Progenitor cell of endocrine pancreas (in vitro differentiated cells): ENCODE measurements around the gene PRDM16. TPM values are rescaled to one million over a fixed set of nuclear protein-coding genes. Genes with fewer than 3 reads are reported as not detected.

ENCODE experiments used
- DNase-seq: peaks from one replicate; pipeline ENCODE4 v3.0.0; 2021; ENCODE audit warnings: low spot score; ENCODE audit not compliant: unreplicated experiment
- H3K27ac Mint-ChIP-seq: 2 replicates; pipeline ENCODE4 v1.8.0; 2021; ENCODE audit warnings: mild to moderate bottlenecking, moderate library complexity, mixed read lengths
- H3K27me3 Mint-ChIP-seq: 2 replicates; pipeline ENCODE4 v1.8.0; 2021; ENCODE audit warnings: mixed read lengths
- H3K36me3 Mint-ChIP-seq: 2 replicates; pipeline ENCODE4 v1.8.0; 2022; ENCODE audit warnings: mixed read lengths; ENCODE audit not compliant: insufficient read depth
- H3K4me1 Mint-ChIP-seq: 2 replicates; pipeline ENCODE4 v1.8.0; 2021; ENCODE audit warnings: low read depth, mixed read lengths
- H3K4me3 Mint-ChIP-seq: 2 replicates; pipeline ENCODE4 v1.8.0; 2021; ENCODE audit warnings: low read depth, mild to moderate bottlenecking, moderate library complexity, mixed read lengths
- H3K9me3 Mint-ChIP-seq: 2 replicates; pipeline ENCODE4 v1.8.0; 2021; ENCODE audit warnings: low read depth, mixed read lengths
- total RNA-seq: library from RNA; stranded (reverse); gene quantifications from 2 replicates; pipeline ENCODE4 v1.2.1, GENCODE V29; 2021
- TF ChIP-seq, protein P1 (sequence below): fragments of 200-600 bp; sonication (generic); IDR thresholded peaks from one replicate; pipeline ENCODE4 v1.5.0; 2021; ENCODE audit warnings: antibody characterized with exemption, mild to moderate bottlenecking; ENCODE audit not compliant: unreplicated experiment

PRDM16 gene
- total RNA-seq, 1 donor from 2014 or later, result 69.1 TPM

DNA sequence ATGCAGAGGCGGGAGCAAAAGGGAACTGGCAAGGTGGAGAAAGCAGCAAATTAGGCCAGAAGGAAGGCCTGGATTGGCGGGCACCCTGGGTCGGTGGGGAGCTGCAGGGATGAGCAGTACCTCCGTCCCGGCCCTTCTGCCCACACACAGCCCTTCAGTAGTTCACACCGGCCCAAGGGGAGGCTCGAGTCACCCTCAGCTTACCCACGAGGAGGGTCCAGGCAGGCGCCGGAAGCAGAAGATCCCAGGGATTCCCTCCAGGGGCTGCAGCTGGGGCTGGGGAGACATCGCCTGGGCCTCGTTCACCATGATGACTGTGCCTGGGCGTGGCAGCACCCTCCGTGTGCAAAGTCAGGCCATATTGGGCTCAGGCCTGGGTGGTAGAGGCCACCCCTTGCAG, 190.0 kb downstream of the PRDM16 start:
- no peak for DNase-seq
- Mint-ChIP-seq H3K4me1 (peaks cover 16% of the 10 kb centered on the region), H3K4me3 (no peak overlapping the region), H3K27ac (no peak overlapping the region), H3K27me3 (no peaks in the 10 kb centered on the region), H3K9me3 (peaks cover 4% of the 10 kb centered on the region), H3K36me3 (peaks cover 9% of the 10 kb centered on the region)
- TF ChIP-seq, protein P1, sequence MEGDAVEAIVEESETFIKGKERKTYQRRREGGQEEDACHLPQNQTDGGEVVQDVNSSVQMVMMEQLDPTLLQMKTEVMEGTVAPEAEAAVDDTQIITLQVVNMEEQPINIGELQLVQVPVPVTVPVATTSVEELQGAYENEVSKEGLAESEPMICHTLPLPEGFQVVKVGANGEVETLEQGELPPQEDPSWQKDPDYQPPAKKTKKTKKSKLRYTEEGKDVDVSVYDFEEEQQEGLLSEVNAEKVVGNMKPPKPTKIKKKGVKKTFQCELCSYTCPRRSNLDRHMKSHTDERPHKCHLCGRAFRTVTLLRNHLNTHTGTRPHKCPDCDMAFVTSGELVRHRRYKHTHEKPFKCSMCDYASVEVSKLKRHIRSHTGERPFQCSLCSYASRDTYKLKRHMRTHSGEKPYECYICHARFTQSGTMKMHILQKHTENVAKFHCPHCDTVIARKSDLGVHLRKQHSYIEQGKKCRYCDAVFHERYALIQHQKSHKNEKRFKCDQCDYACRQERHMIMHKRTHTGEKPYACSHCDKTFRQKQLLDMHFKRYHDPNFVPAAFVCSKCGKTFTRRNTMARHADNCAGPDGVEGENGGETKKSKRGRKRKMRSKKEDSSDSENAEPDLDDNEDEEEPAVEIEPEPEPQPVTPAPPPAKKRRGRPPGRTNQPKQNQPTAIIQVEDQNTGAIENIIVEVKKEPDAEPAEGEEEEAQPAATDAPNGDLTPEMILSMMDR, result no peak

DNA sequence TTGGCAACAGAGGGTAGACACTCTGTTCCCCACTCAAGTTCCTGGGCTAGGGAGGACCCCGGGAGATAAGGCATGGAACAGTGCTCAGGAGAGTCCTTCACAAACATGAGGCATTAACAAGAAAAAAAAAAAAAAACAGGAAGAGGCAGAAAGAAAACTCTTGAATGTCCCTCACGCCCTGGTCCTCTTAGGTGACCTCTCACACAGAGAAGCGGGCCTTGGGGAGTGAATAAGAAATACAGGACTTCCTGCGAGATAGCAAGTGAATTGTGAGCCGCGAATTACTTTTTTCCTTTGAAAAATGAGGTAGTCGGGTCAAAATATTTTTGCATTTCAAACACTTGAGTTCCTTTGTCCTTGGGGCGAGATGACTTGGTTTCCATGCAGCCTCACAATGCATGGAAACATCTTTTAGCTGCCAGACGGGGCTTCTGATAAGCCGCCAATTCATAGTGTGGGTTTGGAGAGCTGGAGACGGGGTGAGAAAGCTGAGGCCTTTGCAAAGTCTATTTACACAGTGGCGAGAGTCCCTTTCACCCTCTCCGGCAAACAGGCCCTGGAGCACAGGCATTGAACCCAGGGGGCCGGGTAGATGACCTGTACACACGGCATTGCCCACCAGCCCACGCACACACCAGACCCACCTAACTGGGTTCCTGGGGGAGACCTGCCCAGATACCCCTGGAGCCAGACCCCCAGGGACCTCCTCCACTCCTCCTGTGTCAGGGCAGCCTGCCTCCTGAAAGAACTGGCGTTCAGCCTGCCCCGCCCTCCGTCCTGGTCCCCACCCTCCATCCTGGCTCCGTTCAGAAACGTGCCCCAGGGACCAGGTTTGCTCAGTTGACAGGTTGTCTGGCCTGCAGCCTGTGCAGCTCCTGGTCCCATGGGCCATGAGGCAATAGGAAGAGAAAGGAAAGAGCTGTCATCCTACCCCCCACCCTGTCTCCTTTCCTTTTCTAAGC, 192.3 kb downstream of the PRDM16 start:
- TF ChIP-seq, protein P1, result no peak
- Mint-ChIP-seq H3K36me3 (peaks cover 6% of the 10 kb centered on the region), H3K4me3 (no peak overlapping the region), H3K27me3 (no peaks in the 10 kb centered on the region), H3K4me1 (peaks cover 26% of the 10 kb centered on the region), H3K27ac (peak overlapping the region; percentile 71), H3K9me3 (peaks cover 4% of the 10 kb centered on the region)
- no peak for DNase-seq

GRCh38 chr1:3261969-3262579, 193.1 kb downstream of the PRDM16 start:
- H3K4me1 Mint-ChIP-seq, result peaks cover 26% of the 10 kb centered on the region
- peaks cover 4% of the 10 kb centered on the region for H3K9me3 Mint-ChIP-seq
- H3K27ac Mint-ChIP-seq, result peak overlapping the region; percentile 18
- TF ChIP-seq, protein P1, result no peak
- peaks cover 6% of the 10 kb centered on the region for H3K36me3 Mint-ChIP-seq
- H3K4me3 Mint-ChIP-seq, result no peak overlapping the region
- no peaks in the 10 kb centered on the region for H3K27me3 Mint-ChIP-seq
- DNase-seq, result no peak

DNA sequence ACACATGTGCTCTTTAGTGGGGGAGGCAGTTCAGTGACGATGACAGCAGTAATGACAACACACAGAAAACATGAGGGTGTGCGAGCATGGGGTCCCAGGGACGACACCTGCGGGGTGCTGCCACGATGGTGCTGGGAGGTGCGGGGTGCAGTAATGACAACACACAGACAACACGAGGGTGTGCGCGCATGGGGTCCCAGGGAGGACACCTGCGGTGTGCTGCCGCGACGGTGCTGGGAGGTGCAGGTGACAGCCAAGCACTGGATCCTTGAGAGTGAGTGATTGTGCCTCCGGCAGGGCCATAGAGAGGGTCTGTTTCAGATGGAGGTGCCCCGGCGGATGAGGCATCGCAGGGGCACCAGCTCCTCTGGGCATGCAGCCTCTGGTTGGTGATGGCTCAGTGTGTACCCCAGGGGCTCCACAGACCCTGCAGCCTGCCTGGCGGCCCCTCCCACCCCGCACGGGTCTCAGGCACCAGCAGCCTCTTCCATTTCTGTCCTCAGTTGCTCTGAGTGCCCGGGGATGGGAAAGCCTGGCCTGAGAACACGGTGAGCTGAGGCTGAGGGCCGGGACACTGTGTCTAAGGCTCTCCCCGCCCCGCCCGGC, 193.8 kb downstream of the PRDM16 start:
- peaks cover 4% of the 10 kb centered on the region for H3K9me3 Mint-ChIP-seq
- no peaks in the 10 kb centered on the region for H3K27me3 Mint-ChIP-seq
- H3K4me1 Mint-ChIP-seq, result peaks cover 26% of the 10 kb centered on the region
- DNase-seq, result no peak
- H3K27ac Mint-ChIP-seq, result no peak overlapping the region
- peaks cover 2% of the 10 kb centered on the region for H3K36me3 Mint-ChIP-seq
- no peak overlapping the region for H3K4me3 Mint-ChIP-seq
- TF ChIP-seq, protein P1, result no peak

- TF ChIP-seq, protein P1, result no peak
- no peak overlapping the region for H3K4me3 Mint-ChIP-seq
- no peaks in the 10 kb centered on the region for H3K27me3 Mint-ChIP-seq
- no peak for DNase-seq
- H3K36me3 Mint-ChIP-seq, result peaks cover 2% of the 10 kb centered on the region
- peaks cover 4% of the 10 kb centered on the region for H3K9me3 Mint-ChIP-seq
- H3K4me1 Mint-ChIP-seq, result peaks cover 30% of the 10 kb centered on the region
- peak overlapping the region; percentile 45 for H3K27ac Mint-ChIP-seq
Measured at GRCh38 chr1:3263790-3264189, 194.8 kb downstream of the PRDM16 start.
